IMR-90 (cell line): Measurements from ENCODE around the gene ALDH18A1. TPM values are rescaled to one million over a fixed set of nuclear protein-coding genes. Genes with fewer than 3 reads are reported as not detected.

ENCODE experiments used
- ATAC-seq: fragments of 200-7000 bp; cut with Tn5 transposase; 2 replicates; pipeline ENCODE4 v1.9.1; 2020; ENCODE audit warnings: low read depth, mild to moderate bottlenecking, moderate library complexity
- BruUV-seq: library from RNA; stranded (reverse); fragments of 400-500 nt; replicated peaks from 2 replicates; lab custom pipeline; 2021; lab: Mats Ljungman, UMichigan
- CTCF ChIA-PET: fragments of 300-600 bp; formaldehyde crosslinking; extraction: SDS; loops from one replicate; lab custom pipeline; 2021; ENCODE audit warnings: antibody characterized with exemption; lab: Yijun Ruan, JAX
- POLR2A ChIA-PET: fragments of 300-600 bp; sonication (Branson Sonifier 250); formaldehyde crosslinking; loops from one replicate; lab custom pipeline; 2022; ENCODE audit warnings: antibody characterized with exemption; ENCODE audit not compliant: unreplicated experiment; lab: Charles Lee
- DNase-seq: peaks from one replicate; pipeline ENCODE4 v3.0.0; 2013
- H2AFZ ChIP-seq: replicated peaks from 2 replicates; pipeline ENCODE3; 2013; ENCODE audit warnings: low read length, mild to moderate bottlenecking; ENCODE audit not compliant: poor library complexity
- H2AK5ac ChIP-seq: 2 replicates; pipeline ENCODE4 v1.6.1; 2013; ENCODE audit warnings: low read depth, low read length, inconsistent platforms
- H2AK9ac ChIP-seq: replicated peaks from 2 replicates; pipeline ENCODE3; 2013; ENCODE audit warnings: mild to moderate bottlenecking, low read depth, low read length, moderate library complexity; ENCODE audit not compliant: poor library complexity
- H2BK120ac ChIP-seq: 2 replicates; pipeline ENCODE4 v1.6.1; 2013; ENCODE audit warnings: low read depth, low read length, inconsistent platforms
- H2BK15ac ChIP-seq: 3 replicates; pipeline ENCODE4 v1.6.1; 2013; ENCODE audit warnings: low read depth, low read length, inconsistent platforms
- H2BK20ac ChIP-seq: 2 replicates; pipeline ENCODE4 v1.6.1; 2013; ENCODE audit warnings: low read depth, mild to moderate bottlenecking, inconsistent platforms, low read length, moderate library complexity
- H2BK5ac ChIP-seq: 2 replicates; pipeline ENCODE4 v1.6.1; 2013; ENCODE audit warnings: mild to moderate bottlenecking, low read depth, low read length, inconsistent platforms; ENCODE audit not compliant: poor library complexity, severe bottlenecking
- H3K14ac ChIP-seq: replicated peaks from 2 replicates; pipeline ENCODE4 v1.6.1; 2013; ENCODE audit warnings: low read depth, low read length, inconsistent platforms
- H3K18ac ChIP-seq: 2 replicates; pipeline ENCODE4 v1.6.1; 2013; ENCODE audit warnings: low read depth, low read length, control low read depth
- H3K23ac ChIP-seq: 2 replicates; pipeline ENCODE4 v1.6.1; 2013; ENCODE audit warnings: low read depth, low read length, inconsistent platforms
- H3K27ac ChIP-seq: 2 replicates; pipeline ENCODE4 v1.5.1; 2013; ENCODE audit warnings: mild to moderate bottlenecking, control low read depth, low read length; ENCODE audit not compliant: insufficient read depth
- H3K27me3 ChIP-seq: 2 replicates; pipeline ENCODE4 v1.6.1; 2013; ENCODE audit warnings: low read length; ENCODE audit not compliant: control insufficient read depth, insufficient read depth
- H3K36me3 ChIP-seq: 2 replicates; pipeline ENCODE4 v1.6.1; 2013; ENCODE audit warnings: low read length, mixed read lengths; ENCODE audit not compliant: control insufficient read depth, insufficient read depth
- H3K4ac ChIP-seq: 2 replicates; pipeline ENCODE4 v1.6.1; 2013; ENCODE audit warnings: low read depth, low read length, inconsistent platforms
- H3K4me1 ChIP-seq: 2 replicates; pipeline ENCODE4 v1.6.1; 2013; ENCODE audit warnings: low read length, mixed read lengths; ENCODE audit not compliant: control insufficient read depth, insufficient read depth
- H3K4me2 ChIP-seq: 2 replicates; pipeline ENCODE4 v1.6.1; 2013; ENCODE audit warnings: low read depth, mild to moderate bottlenecking, control low read depth, low read length, moderate library complexity
- H3K4me3 ChIP-seq: 2 replicates; pipeline ENCODE4 v1.5.1; 2013; ENCODE audit warnings: low read depth, mild to moderate bottlenecking, control low read depth, low read length, moderate library complexity; ENCODE audit not compliant: insufficient read depth
- H3K56ac ChIP-seq: 2 replicates; pipeline ENCODE4 v1.6.1; 2013; ENCODE audit warnings: low read length, inconsistent platforms; ENCODE audit not compliant: insufficient read depth; ENCODE audit errors: extremely low read depth
- H3K79me1 ChIP-seq, 2 experiments: 2 replicates each; pipeline ENCODE4 v1.6.1; 2013; ENCODE audit warnings: low read length in 2 of 2, inconsistent platforms in 1 of 2, low read depth in 1 of 2
- H3K9ac ChIP-seq: 2 replicates; pipeline ENCODE4 v1.6.1; 2013; ENCODE audit warnings: low read depth, low read length, control low read depth
- H3K9me1 ChIP-seq: 2 replicates; pipeline ENCODE4 v1.6.1; 2013; ENCODE audit warnings: low read length, inconsistent platforms; ENCODE audit not compliant: insufficient read depth
- H3K9me3 ChIP-seq: 2 replicates; pipeline ENCODE4 v1.6.1; 2013; ENCODE audit warnings: low read length; ENCODE audit not compliant: control insufficient read depth, insufficient read depth
- H4K20me1 ChIP-seq: 2 replicates; pipeline ENCODE4 v1.6.1; 2013; ENCODE audit warnings: low read length, inconsistent platforms; ENCODE audit not compliant: insufficient read depth
- H4K5ac ChIP-seq: 2 replicates; pipeline ENCODE4 v1.6.1; 2013; ENCODE audit warnings: mild to moderate bottlenecking, low read depth, low read length, control low read depth
- H4K8ac ChIP-seq, 2 experiments: 2 replicates each; pipeline ENCODE4 v1.6.1; 2013; ENCODE audit warnings: low read depth in 2 of 2, low read length in 2 of 2, control low read depth in 1 of 2, inconsistent platforms in 1 of 2
- H4K91ac ChIP-seq: 2 replicates; pipeline ENCODE4 v1.6.1; 2013; ENCODE audit warnings: low read depth, low read length, inconsistent platforms; ENCODE audit not compliant: insufficient read depth
- ELK1 ChIP-seq: fragments of 150-350 bp; IDR thresholded peaks from 2 replicates; pipeline ENCODE4 v1.6.1; 2016; ENCODE audit warnings: low read depth, mild to moderate bottlenecking, low read length, moderate library complexity, borderline replicate concordance
- FOS ChIP-seq: fragments of 150-350 bp; IDR thresholded peaks from 2 replicates; pipeline ENCODE4 v1.6.1; 2016; ENCODE audit warnings: low read depth, low read length
- MAZ ChIP-seq: IDR thresholded peaks from 2 replicates; pipeline ENCODE4 v1.6.1; 2012; ENCODE audit warnings: low read depth, mild to moderate bottlenecking, low read length, improper control_type of control experiment, moderate library complexity, borderline replicate concordance
- MXI1 ChIP-seq: IDR thresholded peaks from 2 replicates; pipeline ENCODE4 v1.6.1; 2012; ENCODE audit warnings: low read depth, mild to moderate bottlenecking, low read length, moderate library complexity, borderline replicate concordance
- RAD21 ChIP-seq: IDR thresholded peaks from 2 replicates; pipeline ENCODE4 v1.6.1; 2012; ENCODE audit warnings: low read length, improper control_type of control experiment
- WGBS, 2 experiments: methylation state at CpG; one replicate each; pipeline versions ENCODE4 v1.1.5 to v1.1.7; 2013; ENCODE audit warnings: missing lambda C conversion rate in 2 of 2; ENCODE audit not compliant: insufficient read length in 1 of 2; ENCODE audit errors: extremely low coverage in 2 of 2; 5-methylcytosine and 5-hydroxymethylcytosine counted together
- dilution Hi-C: fragments of 300-500 bp; cut with HindIII; formaldehyde crosslinking; loops from one replicate; pipeline ENCODE4 v1.14.3; 2018; ENCODE audit warnings: low sequenced_read_pairs; ENCODE audit not compliant: unreplicated experiment
- in situ Hi-C: fragments of 300-500 bp; cut with MboI; formaldehyde crosslinking; loops from 3 replicates; pipeline ENCODE4 v1.14.3; 2019; ENCODE audit warnings: low sequenced_read_pairs, inconsistent platforms, mixed read lengths
- intact Hi-C: fragments of 100-400 bp; cut with micrococcal nuclease; formaldehyde crosslinking; loops from 2 replicates; pipeline ENCODE4 v1.10.0; 2022
- polyA plus RNA-seq, 3 experiments: library from polyadenylated mRNA; depleted of rRNA; stranded (reverse); fragments of >200 nt; gene quantifications; 2 replicates each; pipeline ENCODE4 v1.2.3, GENCODE V29; 2012; ENCODE audit warnings: low replicate concordance in 1 of 3
- total RNA-seq: library from RNA; depleted of rRNA; stranded (reverse); fragments of >200 nt; gene quantifications from 2 replicates; pipeline ENCODE4 v1.2.3, GENCODE V29; 2012

The ALDH18A1 gene
- total and polyA plus RNA-seq, 2 of the 4 experiments (the other 2 are of a cell fraction) = 93.4 to 232 TPM

- H4K8ac ChIP-seq = no peak overlapping the region
- H3K14ac ChIP-seq = no peak overlapping the region
- ChIA-PET CTCF (no interaction called here), POLR2A (no interaction called here)
- H3K79me1 ChIP-seq = no peaks in the 10 kb centered on the region
- no peak overlapping the region for H4K5ac ChIP-seq
- no peak overlapping the region for H3K4ac ChIP-seq
- no peak overlapping the region for H2AK5ac ChIP-seq
- no TSS peak for BruUV-seq
- no peak overlapping the region for H3K4me2 ChIP-seq
- no peak overlapping the region for H2BK5ac ChIP-seq
- H2BK120ac ChIP-seq = no peak overlapping the region
- no peak overlapping the region for H3K56ac ChIP-seq
- peaks cover 2% of the 10 kb centered on the region; the same call in 1 of the 2 replicates for H3K27me3 ChIP-seq
- no peak overlapping the region for H2AFZ ChIP-seq
- no peak overlapping the region for H3K18ac ChIP-seq
- H3K23ac ChIP-seq = no peak overlapping the region
- intact Hi-C loops = no loop called here
- H2AK9ac ChIP-seq = no peak overlapping the region
- H3K4me3 ChIP-seq = no peak overlapping the region
- DNase-seq = no peak
- no peaks in the 10 kb centered on the region for H3K9me3 ChIP-seq
- H2BK20ac ChIP-seq = no peak overlapping the region
- no peaks in the 10 kb centered on the region for H3K9me1 ChIP-seq
- H2BK15ac ChIP-seq = no peak overlapping the region
- in situ Hi-C loops = loop anchor here (10.0 kb wide), 1 partner anchor 963 kb away; no protein-coding TSS in a partner anchor
- dilution Hi-C loops = no loop called here
- no peak overlapping the region for H3K9ac ChIP-seq
- no peak overlapping the region for H4K91ac ChIP-seq
- no peaks in the 10 kb centered on the region for H4K20me1 ChIP-seq
- no peaks in the 10 kb centered on the region for H3K36me3 ChIP-seq
- no peak for ATAC-seq
- no CpG with 5 or more reads among the region's 1 CpG for WGBS, 2 experiments
- no peak overlapping the region for H3K27ac ChIP-seq
- no peaks in the 10 kb centered on the region for H3K4me1 ChIP-seq
- no peak for TF ChIP-seq MAZ
- no peak for TF ChIP-seq RAD21
- TF ChIP-seq ELK1 = no peak
- TF ChIP-seq MXI1 = no peak
- TF ChIP-seq FOS = no peak
These were observed 58.7 kb downstream of the ALDH18A1 start for GRCh38 chr10:95597788-95598187.
